Hematopoietic multipotent progenitor cell treated with erythropoietin and hydrocortisone succinate and interleukin-3 and kit ligand, for 17 days (in vitro differentiated cells): ENCODE measurements around the gene UTS2B.

Experiments used
- DNase-seq: peaks from one replicate; pipeline ENCODE4 v3.0.0-alpha.2; 2015; ENCODE audit warnings: low spot score

The UTS2B gene

DNA sequence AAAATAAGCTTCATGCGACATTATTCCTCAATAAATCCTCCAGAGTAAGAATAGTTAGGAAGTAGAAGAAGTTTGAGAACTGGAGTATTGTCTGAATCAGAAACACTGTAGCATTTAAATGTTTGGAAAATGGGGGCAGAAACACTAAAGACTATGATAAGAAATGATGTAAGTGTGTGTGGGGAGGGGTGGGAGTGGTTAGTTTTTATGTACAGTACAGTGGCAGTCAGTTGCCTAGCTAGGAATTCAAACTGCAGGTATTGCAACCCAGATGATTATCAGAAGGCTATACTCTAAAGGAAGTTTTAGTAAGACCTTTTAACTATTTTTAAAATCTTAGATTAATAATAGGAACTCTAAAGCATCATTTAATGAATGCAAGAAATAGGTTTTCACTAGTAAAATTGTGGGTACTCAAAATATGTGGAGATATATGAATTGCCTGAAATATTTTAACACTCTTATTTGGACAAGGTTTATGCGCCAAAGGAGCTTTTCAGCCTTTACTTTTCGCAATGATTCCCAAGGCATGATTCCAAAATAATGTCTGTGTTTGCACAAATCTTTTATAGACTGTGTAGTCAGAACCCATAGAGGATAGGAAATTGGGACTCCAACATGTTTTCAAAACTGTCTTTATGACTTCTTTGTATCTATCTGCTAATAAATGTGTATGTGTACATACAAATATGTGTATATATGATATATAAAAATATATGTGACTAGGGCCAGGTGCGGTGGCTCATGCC, 9.1 kb downstream of the UTS2B start:
- DNase-seq = no peak

DNA sequence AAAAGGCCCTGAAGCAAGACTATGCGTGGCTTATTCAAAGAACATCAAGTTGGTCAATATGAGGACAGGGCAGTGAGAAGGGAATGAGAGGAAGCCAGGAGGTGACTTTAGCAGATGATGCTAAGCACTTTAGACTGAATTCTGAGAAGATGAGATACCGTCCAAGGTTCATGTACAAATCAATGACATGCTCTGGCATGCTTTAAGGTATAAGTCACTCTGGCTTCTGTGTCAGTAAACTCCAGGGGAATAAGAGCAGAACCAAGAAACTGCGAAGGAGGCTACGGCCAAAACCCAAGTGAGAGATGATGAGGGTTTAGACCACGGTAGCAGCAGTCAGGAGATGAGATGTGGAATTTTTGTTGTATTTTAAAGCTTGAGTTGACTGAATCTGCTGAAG, 10.0 kb downstream of the UTS2B start:
- DNase-seq = no peak

DNA sequence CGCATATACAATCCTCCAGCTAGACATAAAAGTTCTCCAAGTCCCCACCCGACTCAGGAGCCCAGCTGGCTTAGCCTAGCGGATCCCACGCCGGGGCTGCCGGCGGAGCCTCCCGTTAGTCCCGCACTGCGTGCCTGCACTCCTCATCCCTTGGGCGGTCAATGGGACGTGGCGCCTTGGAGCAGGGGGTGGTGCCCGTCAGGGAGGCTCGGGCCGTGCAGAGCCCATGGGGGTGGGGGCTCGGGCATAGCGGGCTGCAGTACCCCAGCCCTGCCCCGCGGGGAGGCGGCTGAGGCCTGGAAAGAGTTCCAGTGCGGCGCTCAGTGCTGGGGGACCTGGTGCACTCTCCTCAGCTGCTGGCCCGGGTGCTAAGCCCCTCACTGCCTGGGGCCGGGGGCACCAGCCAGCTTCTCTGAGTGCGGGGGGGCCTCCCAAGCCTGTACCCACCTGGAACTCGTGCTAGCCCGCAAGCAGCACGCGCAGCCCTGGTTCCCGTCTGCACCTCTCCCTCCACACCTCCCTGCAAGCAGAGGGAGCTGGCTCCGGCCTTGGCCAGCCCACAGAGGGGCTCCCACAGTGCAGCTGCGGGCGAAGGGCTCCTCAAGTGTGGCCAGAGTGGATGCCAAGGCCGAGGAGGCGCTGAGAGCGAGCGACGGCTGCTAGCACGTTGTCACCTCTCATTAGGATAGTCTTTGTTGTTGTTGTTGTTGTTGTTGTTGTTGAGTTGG, 13.3 kb downstream of the UTS2B start:
- DNase-seq = no peak

DNA sequence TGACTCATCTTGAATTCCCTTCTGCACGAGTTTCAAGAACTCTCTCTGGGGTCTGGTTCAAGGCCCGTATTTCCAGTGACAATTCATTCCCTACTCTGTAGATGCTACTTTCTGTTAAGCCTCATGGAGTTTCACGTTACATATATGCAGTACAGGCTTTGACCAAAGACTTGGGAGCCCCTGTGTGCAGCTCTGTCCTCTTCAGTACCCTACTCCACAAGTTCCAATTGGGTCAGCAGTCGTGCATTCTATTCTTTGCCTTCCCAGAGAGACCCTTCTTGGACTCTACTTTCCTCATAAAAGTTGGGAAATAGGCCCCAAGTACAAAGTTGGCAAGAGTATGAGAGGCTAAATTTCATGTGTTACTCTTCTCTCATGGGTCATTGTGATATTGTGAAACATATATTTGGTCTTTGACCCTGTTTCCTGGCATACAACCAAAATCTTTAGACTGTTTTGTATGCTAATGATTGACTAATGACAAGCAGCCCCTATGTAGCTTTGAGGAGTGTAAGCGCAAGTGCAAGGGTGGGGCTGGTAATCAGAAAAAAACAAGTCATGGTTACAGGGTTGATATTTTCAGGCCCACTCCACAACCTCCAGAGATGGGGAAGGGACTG, 16.1 kb downstream of the UTS2B start:
- DNase-seq = no peak

DNA sequence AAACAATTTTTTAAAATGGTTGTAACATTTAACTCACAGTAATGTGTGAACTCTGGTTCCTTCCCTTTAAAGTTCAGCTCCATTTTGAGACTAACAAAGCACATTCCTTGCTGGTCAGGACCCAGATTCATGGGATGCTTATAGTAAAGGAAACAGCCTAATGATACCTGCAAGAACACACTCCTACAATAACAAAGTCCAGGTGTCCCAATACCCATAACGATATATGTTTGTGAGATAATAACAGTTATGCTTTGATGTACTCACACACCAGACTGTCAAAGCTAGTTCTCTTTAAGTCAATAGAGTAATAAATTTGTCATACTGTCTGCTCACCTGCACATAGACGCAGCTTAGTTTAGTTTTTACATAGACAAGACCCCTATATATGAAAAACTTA, 17.0 kb downstream of the UTS2B start:
- no peak for DNase-seq

DNA sequence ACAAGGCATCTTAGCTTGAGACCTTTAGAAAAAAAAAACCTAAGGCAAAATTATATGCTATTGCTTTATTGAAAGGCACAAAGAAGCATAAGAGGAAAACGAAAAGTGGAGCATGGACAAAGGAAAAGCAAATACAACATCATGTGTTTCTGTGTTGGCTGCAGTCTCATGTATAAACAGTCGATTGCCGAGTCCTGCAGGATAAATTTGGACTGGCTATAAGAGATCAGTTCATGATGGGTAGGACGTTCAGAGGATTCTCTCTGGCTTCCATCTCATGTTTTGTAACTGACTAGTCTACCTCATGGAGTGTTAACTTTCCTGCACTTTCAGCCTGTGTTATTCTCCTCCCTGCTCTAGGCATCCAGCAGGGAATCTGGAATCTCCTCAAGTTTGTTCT, 23.0 kb downstream of the UTS2B start:
- DNase-seq = no peak

DNA sequence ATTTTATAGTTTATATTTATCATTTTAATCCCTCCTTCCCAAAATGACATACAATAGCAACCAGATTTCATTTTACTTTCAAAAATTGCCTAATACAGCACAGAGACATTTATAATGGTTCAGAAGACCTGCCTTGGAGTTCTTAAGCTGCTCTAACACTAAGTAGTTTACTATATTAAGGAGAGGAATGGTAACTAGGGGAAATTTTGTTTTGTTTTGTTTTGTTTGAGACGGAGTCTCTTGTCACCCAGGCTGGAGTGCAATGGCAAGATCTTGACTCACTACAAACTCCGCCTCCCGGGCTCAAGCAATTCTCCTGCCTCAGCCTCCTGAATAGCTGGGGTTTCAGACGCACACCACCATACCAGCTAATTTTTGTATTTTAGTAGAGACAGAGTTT, 23.9 kb downstream of the UTS2B start:
- no peak for DNase-seq

DNA sequence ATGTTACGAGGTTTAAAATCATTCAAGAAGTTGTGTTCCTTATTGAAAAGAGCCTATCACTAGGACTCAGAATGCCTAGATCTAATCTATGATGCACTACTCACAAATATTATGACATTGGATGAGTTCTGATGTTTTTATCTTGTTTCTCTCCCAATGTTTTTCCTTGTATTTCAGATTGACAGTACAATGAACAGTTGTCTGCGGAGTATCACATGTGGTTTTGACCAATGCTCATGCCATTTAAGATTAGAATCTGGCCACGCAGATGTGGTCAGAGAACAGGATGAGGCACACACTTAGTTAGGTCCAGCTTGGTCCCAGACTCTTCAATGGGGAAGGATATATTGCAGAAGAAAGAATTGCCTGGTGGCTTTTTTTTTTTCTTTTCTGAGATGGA, 26.7 kb downstream of the UTS2B start:
- no peak for DNase-seq

DNA sequence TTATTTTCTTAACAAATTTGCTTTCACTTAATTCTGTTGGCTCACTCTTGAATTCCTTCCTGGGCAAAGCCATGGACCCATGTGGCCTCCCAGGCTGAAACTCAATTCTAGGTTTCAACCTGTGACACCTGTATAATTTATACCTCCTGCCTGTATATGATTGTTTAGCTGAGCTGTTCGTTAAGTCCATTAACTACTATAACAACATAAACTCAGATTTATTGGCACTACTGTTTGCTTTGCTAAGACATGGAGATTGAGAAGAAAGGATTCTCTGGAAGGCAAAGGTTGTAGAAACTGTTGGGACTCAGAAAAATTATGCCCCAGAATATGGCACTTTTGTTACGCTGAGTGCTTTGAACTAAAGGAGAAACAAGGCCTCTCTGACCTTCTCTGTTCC, 27.9 kb downstream of the UTS2B start:
- no peak for DNase-seq

DNA sequence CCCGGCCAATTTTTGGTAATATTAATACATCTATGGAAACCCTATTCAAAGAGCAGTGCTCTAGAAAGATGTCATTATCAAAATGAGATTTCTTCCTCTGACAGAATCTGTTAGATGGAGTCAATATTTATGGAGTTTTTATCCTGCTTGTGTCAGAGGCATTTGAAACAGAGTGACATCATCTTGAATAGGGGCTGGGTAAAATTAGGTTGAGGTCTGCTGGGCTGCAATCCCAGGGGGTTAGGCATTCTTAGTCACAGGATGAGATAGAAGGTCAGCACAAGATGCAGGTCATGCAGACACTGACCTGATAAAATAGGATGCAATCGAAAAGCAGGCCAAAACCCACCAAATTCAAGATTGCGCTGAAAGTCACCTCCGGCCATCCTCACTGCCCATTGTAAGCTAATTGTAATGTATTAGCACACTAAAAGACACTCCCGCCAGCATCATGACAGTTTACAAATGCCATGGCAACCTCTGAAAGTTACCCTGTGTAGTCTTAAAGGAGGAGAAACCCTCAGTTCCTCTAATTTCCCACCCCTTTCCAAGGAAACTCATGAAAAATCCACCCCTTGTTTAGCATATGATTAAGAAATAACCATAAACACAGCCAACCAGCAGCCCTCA, 28.4 kb downstream of the UTS2B start:
- DNase-seq = no peak

DNA sequence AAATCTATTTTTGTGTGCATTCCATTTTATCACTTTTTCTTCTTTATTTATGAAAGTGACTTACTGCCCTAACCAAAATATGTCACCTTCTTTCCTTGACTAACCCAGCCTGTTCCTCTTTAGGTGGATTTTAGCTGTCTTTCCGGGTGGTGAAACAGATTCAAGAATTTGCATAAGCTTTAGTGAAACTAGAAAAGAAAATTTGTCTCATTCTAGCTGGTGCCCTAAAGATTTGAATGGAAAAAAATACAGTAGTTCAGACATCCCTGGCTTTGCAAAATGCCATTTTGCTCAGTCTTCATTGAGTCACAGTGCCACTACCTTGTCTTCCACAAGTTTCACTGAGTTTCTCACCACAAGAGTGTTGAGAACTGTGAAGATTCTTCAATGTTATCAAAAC, 29.3 kb downstream of the UTS2B start:
- DNase-seq = no peak

DNA sequence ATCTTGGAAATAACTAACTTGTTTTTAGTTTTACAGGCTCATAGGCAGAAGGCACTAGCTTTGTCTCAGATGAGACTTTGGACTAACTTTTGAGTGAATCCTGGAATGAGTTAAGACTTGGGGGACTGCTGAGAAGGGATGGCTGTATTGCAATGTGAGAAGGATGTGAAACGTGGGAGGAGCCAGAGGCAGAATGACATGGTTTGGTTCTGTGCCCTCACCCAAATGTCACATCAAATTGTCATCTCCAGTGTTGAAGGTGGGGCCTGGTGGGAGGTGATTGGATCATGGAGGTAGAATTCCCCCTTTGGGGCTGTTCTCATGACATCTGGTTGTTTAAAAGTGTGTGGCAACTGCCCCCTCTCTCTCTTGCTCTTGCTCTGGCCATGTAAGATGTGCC, 29.9 kb downstream of the UTS2B start:
- no peak for DNase-seq

DNA sequence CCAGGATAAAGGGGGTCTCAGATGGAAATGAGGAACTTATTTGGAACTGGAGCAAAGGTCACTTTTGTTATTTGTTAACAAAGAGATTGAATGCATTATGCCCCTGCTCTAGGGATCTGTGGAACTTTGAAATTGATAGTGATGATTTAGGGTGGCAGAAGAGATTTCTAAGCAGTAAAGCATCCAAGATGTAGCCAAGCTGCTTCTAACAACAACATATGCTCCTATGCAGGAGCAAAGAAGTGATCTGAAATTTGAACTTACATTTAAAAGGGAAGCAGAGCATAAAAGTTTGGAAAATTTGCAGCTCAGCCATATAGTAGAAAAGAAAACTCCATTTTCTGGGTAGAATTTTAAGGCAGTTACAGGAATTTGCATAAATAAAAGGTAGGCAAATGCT, 31.5 kb downstream of the UTS2B start:
- DNase-seq = no peak

DNA sequence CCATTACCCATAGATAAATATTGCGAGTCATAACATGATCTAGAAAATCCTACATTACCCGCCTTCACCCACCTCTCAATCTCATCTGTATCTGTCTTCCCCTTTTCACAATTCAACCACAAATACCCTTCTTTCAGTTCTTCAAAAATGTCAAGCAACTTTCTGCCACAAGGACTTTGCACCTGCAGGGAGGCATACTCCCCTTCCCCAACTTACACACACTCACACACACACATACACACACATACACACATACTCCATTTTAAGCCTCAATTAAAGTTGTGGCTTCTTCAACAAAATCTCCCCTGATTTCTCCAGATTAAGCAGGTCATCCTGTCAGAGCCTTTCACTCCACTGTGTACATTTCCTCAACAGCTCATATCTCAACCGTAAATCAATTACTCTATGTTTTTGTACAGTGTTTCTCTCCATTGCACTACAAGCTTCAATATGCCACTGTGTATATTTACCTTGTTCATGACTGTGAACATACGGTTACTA, 34.2 kb downstream of the UTS2B start:
- DNase-seq = no peak

DNA sequence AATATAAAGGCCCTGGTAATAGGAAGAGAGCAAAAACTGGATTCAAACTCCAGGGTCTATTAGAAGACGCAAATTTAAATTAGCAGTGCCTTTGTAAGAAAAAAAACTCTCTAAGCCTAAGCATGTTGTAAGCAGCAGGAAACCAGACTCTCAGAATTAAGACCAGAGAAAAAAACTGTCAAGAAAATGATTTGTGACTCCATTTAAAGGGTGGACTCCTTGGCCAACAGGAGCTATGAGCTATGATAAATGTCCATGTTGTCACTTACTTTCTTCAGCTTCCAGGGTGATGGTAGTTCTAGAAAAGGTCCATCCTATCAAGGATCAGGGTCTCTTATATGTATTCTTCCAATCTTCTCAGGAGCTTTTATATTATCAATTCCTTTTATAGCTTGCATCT, 36.0 kb downstream of the UTS2B start:
- no peak for DNase-seq

DNA sequence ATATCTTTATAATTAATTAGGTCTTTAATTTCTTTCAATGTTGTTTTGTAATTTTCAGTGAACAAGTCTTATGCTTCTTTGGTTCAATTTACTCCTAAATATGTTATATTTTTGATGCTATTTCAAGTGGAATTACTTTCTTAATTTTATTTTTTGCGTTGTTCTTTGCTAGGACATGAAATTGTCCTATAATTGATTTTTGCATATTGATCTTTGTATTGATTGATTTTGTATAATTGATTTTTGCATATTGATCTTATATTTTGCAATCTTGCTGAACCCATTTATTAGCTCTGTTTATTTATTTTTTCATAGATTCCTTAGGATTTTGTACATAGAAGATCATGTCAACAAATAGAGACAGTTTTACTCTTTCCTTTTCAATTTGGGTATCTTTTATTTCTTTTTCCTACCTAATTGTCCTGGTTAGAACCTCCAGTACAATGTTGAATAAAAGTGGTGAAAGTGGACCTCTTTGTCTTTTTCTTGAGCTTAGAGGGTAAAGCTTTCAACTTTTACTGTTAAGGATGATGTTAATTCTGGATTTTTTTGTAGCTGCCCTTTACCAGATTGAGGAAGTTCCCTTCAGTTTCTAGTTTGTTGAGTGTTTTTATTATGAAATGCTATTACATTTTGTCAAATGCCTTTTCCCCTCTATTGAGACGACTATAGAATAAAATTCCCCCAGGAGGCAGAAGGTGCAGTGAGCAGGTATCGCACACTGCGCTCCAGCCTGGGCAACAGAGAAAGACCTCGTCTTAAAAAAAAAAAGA, 37.9 kb downstream of the UTS2B start:
- no peak for DNase-seq

DNA sequence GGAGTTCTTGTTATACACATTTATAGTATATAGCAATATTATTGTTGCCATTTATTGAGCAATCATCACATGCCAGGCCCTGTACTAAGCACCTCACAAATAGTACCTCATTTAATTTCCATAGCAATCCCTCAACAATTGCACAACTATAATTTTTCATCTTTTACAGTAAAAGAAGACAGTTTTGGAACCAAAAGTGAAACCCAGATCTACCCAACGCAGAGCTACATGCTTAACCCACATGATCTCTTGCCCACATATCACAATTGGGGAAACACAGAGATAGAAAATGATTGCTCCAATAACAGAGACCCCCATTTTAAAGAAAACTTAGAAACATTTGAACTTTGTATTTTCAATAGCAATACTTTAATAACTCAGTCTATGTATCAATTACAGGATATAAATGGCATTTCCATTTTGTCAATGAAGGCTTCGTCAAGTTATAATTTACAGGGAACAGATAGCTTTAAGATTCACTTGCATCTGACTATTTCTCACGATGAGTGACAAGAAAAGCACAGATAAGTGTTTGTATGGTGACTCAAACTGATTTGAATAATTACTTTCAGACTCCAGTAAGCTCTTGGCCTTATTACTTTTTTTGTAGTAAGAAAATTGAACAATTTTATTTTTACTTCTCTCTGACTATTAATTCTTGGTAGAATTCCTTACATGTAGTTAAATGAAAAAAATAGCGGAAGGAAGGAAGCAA, 39.9 kb downstream of the UTS2B start:
- DNase-seq = no peak

DNA sequence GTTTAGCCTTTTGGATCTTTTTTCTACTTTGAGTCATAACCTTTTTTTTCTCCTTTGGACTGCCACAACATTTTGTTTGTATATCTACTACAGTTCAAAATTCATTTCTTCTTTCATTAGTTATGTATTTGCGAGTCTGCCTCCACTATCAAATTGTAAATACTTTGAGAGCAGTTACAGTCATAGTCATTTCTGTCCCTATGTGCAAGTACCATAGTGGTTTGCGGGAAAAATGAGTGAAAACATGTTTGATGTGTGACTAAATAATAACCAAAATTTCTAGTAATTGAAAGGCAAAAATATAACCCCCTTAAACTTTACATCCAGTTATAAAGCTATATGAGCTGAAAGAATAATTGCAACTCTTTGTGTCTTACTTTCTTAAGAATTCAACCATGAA, 46.9 kb downstream of the UTS2B start:
- no peak for DNase-seq

DNA sequence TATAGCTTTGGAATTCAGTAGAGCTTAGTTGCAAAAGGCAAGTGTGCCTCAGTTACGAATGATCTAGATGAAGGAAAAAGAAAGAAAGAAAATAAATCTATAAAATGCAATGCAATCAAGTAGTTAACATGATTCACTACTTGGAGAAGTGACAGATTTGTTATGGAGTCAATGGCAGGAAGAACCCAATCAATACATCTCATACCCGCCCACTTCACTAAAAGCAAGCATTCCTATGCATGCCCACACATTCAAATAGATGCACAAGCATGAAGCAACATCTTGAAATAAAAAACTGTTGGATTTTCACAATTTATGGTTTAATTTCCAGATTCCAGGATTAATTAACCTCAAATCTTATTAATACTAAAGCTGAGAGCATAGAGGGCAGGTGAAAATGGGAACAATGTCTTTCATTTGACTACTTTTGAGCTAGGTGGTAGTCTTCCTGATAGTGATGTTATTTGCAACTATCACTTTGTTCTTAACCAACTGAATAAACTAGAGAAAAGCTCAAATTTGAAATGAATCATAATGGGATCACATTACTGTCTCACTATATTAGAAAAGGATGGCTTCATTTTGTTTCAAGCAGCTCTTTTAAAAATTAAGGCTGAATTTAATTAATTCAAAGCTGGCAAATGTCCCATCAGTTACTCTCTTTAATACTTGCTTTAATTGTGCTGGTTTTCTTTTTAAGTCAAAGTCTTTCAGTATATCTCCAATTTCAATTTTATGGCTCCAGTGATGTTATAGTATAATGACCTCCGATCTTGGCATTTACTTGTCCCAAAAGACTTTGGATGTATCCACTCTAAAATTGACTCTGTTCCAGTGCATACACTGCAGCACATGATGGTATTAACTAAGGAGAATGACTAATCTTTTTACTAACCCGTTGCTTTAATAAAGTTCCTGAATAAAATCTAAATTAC, 47.8 kb downstream of the UTS2B start:
- no peak for DNase-seq

DNA sequence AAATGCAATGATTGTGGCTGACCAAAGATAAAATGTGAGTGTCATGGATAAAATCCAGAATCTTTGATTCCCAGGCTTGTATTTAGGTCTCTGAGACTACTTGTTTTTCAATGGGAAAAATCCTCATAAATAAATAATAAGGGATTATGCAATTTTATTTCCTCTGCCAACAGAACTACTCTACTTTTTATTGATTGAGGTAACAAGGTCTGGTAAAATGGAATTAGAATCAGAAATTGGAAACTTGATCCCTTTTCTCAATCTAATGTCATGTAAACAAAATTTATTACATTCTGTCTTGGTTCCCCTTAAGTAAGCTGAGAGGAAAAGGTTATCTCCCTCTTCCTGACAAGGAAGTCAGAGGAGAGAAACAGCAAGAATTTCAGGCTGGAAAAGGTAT, 49.4 kb downstream of the UTS2B start:
- DNase-seq = no peak
